H9 (cell line): Measurements from ENCODE around the gene MYADM. TPM values are rescaled to one million over a fixed set of nuclear protein-coding genes. Genes with fewer than 3 reads are reported as not detected.

Experiments
- DNase-seq: peaks from one replicate; pipeline ENCODE4 v3.0.0-alpha.2; 2017
- H2AFZ ChIP-seq: one replicate; pipeline ENCODE4 v1.6.1; 2013; ENCODE audit warnings: mild to moderate bottlenecking, low read length, control low read depth, moderate library complexity
- H2AK5ac ChIP-seq: 2 replicates; pipeline ENCODE4 v1.6.1; 2013; ENCODE audit warnings: low read length, control low read depth, mixed read lengths; ENCODE audit not compliant: insufficient read length
- H2BK120ac ChIP-seq: one replicate; pipeline ENCODE4 v1.6.1; 2013; ENCODE audit warnings: low read depth, mild to moderate bottlenecking, low read length, control low read depth, inconsistent platforms; ENCODE audit not compliant: poor library complexity, severe bottlenecking
- H2BK12ac ChIP-seq: 2 replicates; pipeline ENCODE4 v1.6.1; 2013; ENCODE audit warnings: low read length, control low read depth, mixed read lengths, low read depth; ENCODE audit not compliant: insufficient read length
- H2BK15ac ChIP-seq: 2 replicates; pipeline ENCODE4 v1.6.1; 2013; ENCODE audit warnings: low read depth, low read length, control low read depth
- H2BK20ac ChIP-seq: one replicate; pipeline ENCODE4 v1.6.1; 2013; ENCODE audit warnings: low read depth, mild to moderate bottlenecking, low read length, control low read depth, inconsistent platforms; ENCODE audit not compliant: poor library complexity, severe bottlenecking
- H2BK5ac ChIP-seq: 2 replicates; pipeline ENCODE4 v1.6.1; 2013; ENCODE audit warnings: low read length, control low read depth, mixed read lengths; ENCODE audit not compliant: insufficient read length
- H3K14ac ChIP-seq: 2 replicates; pipeline ENCODE4 v1.6.1; 2013; ENCODE audit warnings: low read length, control low read depth; ENCODE audit not compliant: insufficient read depth
- H3K18ac ChIP-seq: 2 replicates; pipeline ENCODE4 v1.6.1; 2013; ENCODE audit warnings: low read depth, mild to moderate bottlenecking, mixed read lengths, low read length, control low read depth; ENCODE audit not compliant: insufficient read length
- H3K23ac ChIP-seq: 2 replicates; pipeline ENCODE4 v1.6.1; 2013; ENCODE audit warnings: low read length, control low read depth, mixed read lengths, low read depth; ENCODE audit not compliant: insufficient read length
- H3K23me2 ChIP-seq: 2 replicates; pipeline ENCODE4 v1.6.1; 2013; ENCODE audit warnings: low read depth, mild to moderate bottlenecking, mixed read lengths, low read length, control low read depth; ENCODE audit not compliant: insufficient read length, poor library complexity, severe bottlenecking
- H3K27ac ChIP-seq: 2 replicates; pipeline ENCODE4 v1.5.1; 2013; ENCODE audit warnings: low read length, control low read depth, mixed read lengths, low read depth; ENCODE audit not compliant: insufficient read length
- H3K27me3 ChIP-seq: 2 replicates; pipeline ENCODE4 v1.6.1; 2013; ENCODE audit warnings: low read length, control low read depth, inconsistent platforms; ENCODE audit not compliant: insufficient read depth
- H3K4ac ChIP-seq: 2 replicates; pipeline ENCODE4 v1.6.1; 2013; ENCODE audit warnings: low read depth, mild to moderate bottlenecking, control low read depth, inconsistent platforms, low read length, moderate library complexity
- H3K4me1 ChIP-seq: 2 replicates; pipeline ENCODE4 v1.6.1; 2013; ENCODE audit warnings: low read length, control low read depth, inconsistent platforms; ENCODE audit not compliant: insufficient read depth
- H3K4me2 ChIP-seq: 2 replicates; pipeline ENCODE4 v1.6.1; 2013; ENCODE audit warnings: low read length, control low read depth, mixed read lengths; ENCODE audit not compliant: insufficient read length, insufficient read depth
- H3K56ac ChIP-seq: 2 replicates; pipeline ENCODE4 v1.6.1; 2013; ENCODE audit warnings: low read depth, mild to moderate bottlenecking, mixed read lengths, low read length, control low read depth; ENCODE audit not compliant: insufficient read length
- H3K79me1 ChIP-seq: 2 replicates; pipeline ENCODE4 v1.6.1; 2013; ENCODE audit warnings: low read depth, mild to moderate bottlenecking, moderate library complexity, low read length, control low read depth, inconsistent platforms; ENCODE audit not compliant: insufficient read depth, poor library complexity, severe bottlenecking
- H3K79me2 ChIP-seq: 2 replicates; pipeline ENCODE4 v1.6.1; 2013; ENCODE audit warnings: low read length, control low read depth, inconsistent platforms; ENCODE audit not compliant: insufficient read depth
- H3K9ac ChIP-seq: 2 replicates; pipeline ENCODE4 v1.6.1; 2013; ENCODE audit warnings: low read length, control low read depth, mixed read lengths; ENCODE audit not compliant: insufficient read length; ENCODE audit errors: extremely low read depth
- H3K9me3 ChIP-seq: one replicate; pipeline ENCODE4 v1.6.1; 2013; ENCODE audit warnings: low read depth, low read length, inconsistent platforms; ENCODE audit not compliant: control insufficient read depth
- H3T11ph ChIP-seq: one replicate; pipeline ENCODE4 v1.6.1; 2013; ENCODE audit warnings: mild to moderate bottlenecking, low read length, control low read depth, inconsistent platforms
- H4K20me1 ChIP-seq: one replicate; pipeline ENCODE4 v1.6.1; 2013; ENCODE audit not compliant: control insufficient read depth, insufficient read length, insufficient read depth
- H4K5ac ChIP-seq: 2 replicates; pipeline ENCODE4 v1.6.1; 2013; ENCODE audit warnings: low read depth, mild to moderate bottlenecking, mixed read lengths, low read length, control low read depth; ENCODE audit not compliant: insufficient read length
- H4K8ac ChIP-seq: replicated peaks from 2 replicates; pipeline ENCODE4 v1.6.1; 2013; ENCODE audit warnings: low read length, control low read depth, mixed read lengths, low read depth; ENCODE audit not compliant: insufficient read length
- H4K91ac ChIP-seq: 2 replicates; pipeline ENCODE4 v1.6.1; 2013; ENCODE audit warnings: low read depth, mild to moderate bottlenecking, moderate library complexity, mixed read lengths, low read length, control low read depth; ENCODE audit not compliant: insufficient read length
- H3K27ac Mint-ChIP-seq, 3 experiments: 2 replicates in 2 of 3; 3 replicates in 1 of 3; pipeline ENCODE4 v1.8.0; 2020 to 2021; ENCODE audit warnings: mixed read lengths in 3 of 3, mild to moderate bottlenecking in 1 of 3, moderate library complexity in 1 of 3
- H3K27me3 Mint-ChIP-seq: 2 replicates; pipeline ENCODE4 v1.8.0; 2021; ENCODE audit warnings: low read depth, mild to moderate bottlenecking, moderate library complexity, mixed read lengths
- H3K36me3 Mint-ChIP-seq, 3 experiments: 2 replicates in 2 of 3; 3 replicates in 1 of 3; pipeline ENCODE4 v1.8.0; 2020 to 2021; ENCODE audit warnings: low read depth in 3 of 3, mixed read lengths in 3 of 3; ENCODE audit not compliant: insufficient read depth in 1 of 3
- H3K4me1 Mint-ChIP-seq, 2 experiments: 2 replicates each; pipeline ENCODE4 v1.8.0; 2020; ENCODE audit warnings: mixed read lengths in 2 of 2
- H3K4me3 Mint-ChIP-seq, 2 experiments: 2 replicates in 1 of 2; 3 replicates in 1 of 2; pipeline ENCODE4 v1.8.0; 2020 to 2021; ENCODE audit warnings: mild to moderate bottlenecking in 2 of 2, mixed read lengths in 2 of 2, moderate library complexity in 1 of 2
- H3K9me3 Mint-ChIP-seq, 2 experiments: 2 replicates in 1 of 2; 3 replicates in 1 of 2; pipeline ENCODE4 v1.8.0; 2020; ENCODE audit warnings: mild to moderate bottlenecking in 2 of 2, mixed read lengths in 2 of 2, moderate library complexity in 1 of 2
- CTCF ChIP-seq: fragments of 200-600 bp; sonication (generic); conservative IDR thresholded peaks from 3 replicates; pipeline ENCODE4 v1.8.0; 2021; ENCODE audit warnings: antibody characterized with exemption, mild to moderate bottlenecking
- WGBS: extraction: QIAGEN DNeasy Blood & Tissue Kit; methylation state at CpG from one replicate; pipeline ENCODE4 v1.1.7; 2013; ENCODE audit warnings: missing lambda C conversion rate, low lambda C conversion rate, mixed read lengths; ENCODE audit not compliant: insufficient read length; ENCODE audit errors: extremely low coverage; 5-methylcytosine and 5-hydroxymethylcytosine counted together
- total RNA-seq: library from RNA; stranded (reverse); gene quantifications from 2 replicates; pipeline ENCODE4 v1.2.1, GENCODE V29; 2021

The MYADM gene
- total RNA-seq, 1 experiment from 2014 or later = 116 TPM

DNA sequence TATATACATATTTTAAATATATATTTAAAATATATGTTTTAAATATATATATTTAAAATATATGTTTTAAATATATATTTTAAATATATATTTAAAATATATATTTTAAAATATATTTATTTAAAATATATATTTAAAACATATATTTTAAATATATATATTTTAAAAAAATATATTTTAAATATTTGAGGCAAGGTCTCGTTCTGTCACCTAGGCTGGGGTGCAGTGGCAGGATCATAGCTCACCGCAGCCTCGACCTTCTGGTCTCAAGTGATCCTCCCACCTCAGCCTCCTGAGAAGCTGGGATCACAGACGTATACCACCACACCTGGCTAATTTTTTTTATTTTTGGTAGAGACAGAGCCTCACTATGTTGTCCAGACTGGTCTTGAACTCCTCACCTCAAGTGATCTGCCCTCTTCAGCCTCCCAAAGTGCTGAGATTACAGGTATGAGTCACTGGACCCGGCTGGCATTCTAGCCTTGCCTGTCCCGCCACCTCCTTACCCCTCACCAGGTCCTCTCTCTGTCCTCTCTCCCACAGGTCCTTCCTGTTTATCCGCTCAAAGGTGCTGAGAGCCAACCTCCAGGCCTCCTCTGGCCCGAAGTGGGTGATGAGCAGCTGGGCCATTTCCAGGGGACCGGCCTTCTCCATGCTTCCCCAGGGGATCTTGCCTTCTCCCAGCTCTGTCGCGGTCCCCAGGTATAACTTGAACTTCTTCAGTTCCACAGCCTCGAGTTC is 44.1 kb upstream of the MYADM start:
- Histone ChIP-seq H4K91ac (no peak overlapping the region), H2BK5ac (no peak overlapping the region), H3K27me3 (no peaks in the 10 kb centered on the region), H2AFZ (no peak overlapping the region), H2BK12ac (peak overlapping the region; percentile 85), H3K9ac (no peak overlapping the region), H2AK5ac (no peak overlapping the region), H3K4ac (no peak overlapping the region), H3K27ac (no peak overlapping the region), H2BK20ac (no peak overlapping the region), H3K79me2 (no peaks in the 10 kb centered on the region), H3K9me3 (no peaks in the 10 kb centered on the region), H4K5ac (no peak overlapping the region), H3K18ac (peak overlapping the region; percentile 73), H3K4me2 (no peak overlapping the region), H4K8ac (peak overlapping the region; percentile 74), H3K23me2 (no peaks in the 10 kb centered on the region), H3K79me1 (no peaks in the 10 kb centered on the region), H2BK120ac (no peak overlapping the region), H3K14ac (peak overlapping the region; percentile 76; the same call in 1 of the 2 replicates), H3T11ph (no peak overlapping the region), H3K23ac (no peak overlapping the region), H3K4me1 (no peaks in the 10 kb centered on the region), H4K20me1 (no peaks in the 10 kb centered on the region), H3K56ac (no peak overlapping the region), H2BK15ac (no peak overlapping the region)
- TF ChIP-seq CTCF = no peak
- Mint-ChIP-seq H3K4me1 (peaks cover 10 to 13% of the 10 kb centered on the region in 2 experiments), H3K27me3 (no peaks in the 10 kb centered on the region; the same call in none of the 2 replicates), H3K4me3 (no peak overlapping the region), H3K9me3 (no peaks in the 10 kb centered on the region; a peak in 1 of 5 replicates), H3K36me3 (peaks cover 0 to 3% (median 0%) of the 10 kb centered on the region in 3 experiments; a peak in 2 of 7 replicates), H3K27ac (peak overlapping the region; percentile 9 to 90 (median 64); a peak in 5 of 7 replicates)
- no peak for DNase-seq
- no CpG with 5 or more reads among the region's 12 CpGs for WGBS
